GM19463 (cell line): ENCODE measurements around the gene DOCK4.
A peak's percentile ranks its signal among the peaks of the same experiment; 100 is the strongest.
"Not testable (repeated sequence)": the region's sequence is repeated elsewhere in the genome, so short reads cannot be mapped to it uniquely, and the experiment has no call there.

Experiments
- ATAC-seq: cut with Tn5 transposase; IDR thresholded peaks from one replicate; pipeline ENCODE4 v1.9.1; 2021; ENCODE audit warnings: mild to moderate bottlenecking, moderate library complexity; ENCODE audit not compliant: unreplicated experiment

The DOCK4 gene

DNA sequence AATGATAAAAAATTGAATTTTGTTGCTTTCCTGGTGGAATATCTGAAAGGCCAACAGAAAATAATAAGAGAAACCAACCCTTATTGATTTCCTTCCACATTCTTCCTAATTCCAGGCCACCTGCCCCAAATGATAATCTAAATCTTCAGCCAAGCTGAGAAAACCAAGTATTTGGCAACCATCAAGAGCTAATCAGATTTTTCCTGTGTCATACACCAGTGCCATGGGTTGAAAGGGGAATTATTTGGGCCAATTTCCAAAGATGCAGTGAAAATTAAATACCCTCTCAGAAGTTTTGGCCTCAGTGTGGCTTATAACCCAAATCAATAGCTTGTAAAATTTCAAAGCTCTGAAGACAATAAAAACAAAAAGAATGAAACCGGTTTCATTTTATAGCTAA is 70.4 kb downstream of the DOCK4 start:
- ATAC-seq: no peak

DNA sequence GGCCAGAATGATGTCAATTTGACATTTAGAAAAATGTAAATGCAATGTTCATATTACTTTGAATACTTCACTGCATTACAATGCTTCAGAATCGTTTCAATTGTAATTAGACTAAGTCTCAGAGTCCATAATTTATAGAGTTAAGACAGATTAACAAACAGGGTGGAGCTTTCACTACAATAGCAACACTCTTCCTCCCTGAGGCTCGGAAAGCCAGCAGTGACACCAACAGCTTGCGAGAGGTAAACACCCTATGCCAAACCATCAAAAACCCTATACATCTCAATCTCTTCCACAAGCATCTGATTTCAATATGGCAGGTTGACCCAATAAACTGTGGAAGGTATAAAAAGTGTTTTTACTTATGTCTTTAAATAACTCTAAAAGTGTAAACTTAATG is 72.2 kb downstream of the DOCK4 start:
- ATAC-seq: no peak

DNA sequence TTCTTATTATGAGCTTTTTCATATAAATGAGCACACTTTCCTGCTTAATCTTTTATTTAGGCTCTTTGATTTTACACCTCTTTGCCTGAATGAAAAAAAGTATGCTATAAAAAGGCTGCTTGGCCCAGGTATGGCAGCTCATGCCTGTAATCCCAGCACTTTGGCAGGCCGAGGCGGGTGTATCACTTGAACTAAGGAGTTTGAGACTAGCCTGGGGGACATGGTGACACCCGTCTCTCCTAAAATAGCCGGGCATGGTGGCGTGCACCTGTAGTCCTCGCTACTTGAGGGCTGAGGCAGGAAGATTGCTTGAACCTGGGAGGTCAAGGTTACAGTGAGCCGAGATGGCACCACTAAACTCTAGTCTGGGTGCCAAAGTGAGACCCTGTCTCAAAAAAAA is 72.9 kb downstream of the DOCK4 start:
- ATAC-seq: no peak

DNA sequence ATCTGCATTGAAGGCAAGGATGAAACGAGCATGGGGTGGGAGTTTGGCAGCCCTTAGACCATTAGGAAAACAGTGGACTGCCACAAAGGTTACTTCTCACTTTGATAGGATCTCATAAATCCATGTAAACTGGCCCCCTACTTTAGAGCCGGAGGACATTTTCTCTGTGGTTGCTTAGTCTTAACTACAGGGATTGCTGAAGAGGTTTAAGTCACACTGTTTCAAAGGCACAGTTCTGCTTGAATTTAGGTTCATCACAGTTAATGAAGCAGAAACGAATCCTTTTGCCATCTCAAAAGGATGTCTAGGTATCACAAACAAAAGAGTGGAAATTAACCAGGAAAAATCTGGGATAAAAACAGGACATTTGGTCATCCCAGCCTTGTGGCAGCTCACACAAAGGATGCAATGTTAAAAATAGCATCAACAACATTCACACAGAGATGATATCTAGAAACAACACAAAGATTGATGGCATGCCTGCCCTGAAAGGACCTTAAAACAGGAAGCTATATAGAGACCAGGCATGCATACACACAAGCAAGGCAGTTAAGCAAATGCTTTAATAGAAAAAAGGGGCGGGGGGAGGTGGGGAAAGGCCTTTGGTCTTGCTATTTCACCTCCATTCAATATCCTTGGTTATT is 74.0 kb downstream of the DOCK4 start:
- no peak for ATAC-seq

DNA sequence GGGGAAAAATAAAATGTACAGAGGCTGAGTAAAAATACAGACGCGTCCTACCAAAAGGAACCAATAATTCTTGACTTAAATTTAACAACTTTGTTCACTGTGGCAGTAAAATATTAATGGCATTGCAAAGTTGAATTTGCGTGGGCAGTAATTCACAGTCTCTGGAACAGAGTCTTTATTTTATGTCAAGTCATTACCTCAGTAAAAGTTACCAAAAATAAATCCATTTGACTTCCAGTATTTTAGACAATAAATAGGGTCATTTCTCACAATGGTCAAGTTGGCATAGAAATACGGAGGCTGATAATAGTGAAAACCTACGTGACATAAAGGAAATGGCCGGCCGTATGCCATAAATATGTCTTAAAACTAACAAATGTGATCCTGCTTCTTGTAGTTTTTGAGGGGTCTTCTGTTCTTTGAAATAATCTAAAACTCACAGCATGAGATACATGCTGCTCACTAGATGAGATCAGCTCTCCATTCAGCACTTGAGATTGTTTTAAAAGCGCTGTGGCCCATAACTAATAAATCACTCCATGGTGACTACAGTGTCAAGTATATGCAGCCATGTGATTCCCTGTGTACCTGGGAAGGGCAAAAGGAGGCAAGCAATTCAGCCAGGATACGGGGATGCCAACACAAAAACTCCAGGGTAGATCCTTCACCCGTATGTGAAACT is 75.3 kb downstream of the DOCK4 start:
- ATAC-seq: no peak

DNA sequence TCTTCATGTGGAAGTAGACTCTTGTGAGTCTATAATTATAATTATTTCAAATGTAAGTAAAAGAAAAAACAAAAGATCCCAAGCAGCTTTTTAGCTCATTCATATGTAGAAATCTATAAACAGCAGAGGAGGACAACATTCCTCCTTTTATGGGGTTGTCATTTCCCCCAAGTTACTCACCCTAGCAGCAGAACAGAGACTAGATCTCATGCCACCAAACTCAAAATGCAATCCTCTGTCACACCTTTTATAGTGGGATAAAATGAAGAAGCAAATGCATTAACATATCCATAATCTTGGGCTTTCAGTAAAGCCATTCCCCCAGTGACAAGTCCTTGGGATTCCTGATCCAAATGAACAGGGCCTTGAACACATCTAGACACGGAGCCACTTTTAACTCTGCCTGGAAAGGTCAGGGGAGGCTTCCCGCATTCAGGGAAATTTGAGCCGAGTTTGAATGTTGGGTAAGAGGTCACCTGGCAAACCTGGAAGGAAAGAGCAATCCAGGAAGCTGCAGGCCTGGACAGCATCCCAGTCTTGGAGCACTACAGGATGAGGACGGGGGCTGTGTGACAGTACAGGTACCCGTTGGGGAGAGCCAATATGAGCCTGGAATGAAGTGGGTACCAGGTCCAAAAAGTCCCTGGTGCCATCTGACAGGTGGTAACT is 76.4 kb downstream of the DOCK4 start:
- no peak for ATAC-seq

DNA sequence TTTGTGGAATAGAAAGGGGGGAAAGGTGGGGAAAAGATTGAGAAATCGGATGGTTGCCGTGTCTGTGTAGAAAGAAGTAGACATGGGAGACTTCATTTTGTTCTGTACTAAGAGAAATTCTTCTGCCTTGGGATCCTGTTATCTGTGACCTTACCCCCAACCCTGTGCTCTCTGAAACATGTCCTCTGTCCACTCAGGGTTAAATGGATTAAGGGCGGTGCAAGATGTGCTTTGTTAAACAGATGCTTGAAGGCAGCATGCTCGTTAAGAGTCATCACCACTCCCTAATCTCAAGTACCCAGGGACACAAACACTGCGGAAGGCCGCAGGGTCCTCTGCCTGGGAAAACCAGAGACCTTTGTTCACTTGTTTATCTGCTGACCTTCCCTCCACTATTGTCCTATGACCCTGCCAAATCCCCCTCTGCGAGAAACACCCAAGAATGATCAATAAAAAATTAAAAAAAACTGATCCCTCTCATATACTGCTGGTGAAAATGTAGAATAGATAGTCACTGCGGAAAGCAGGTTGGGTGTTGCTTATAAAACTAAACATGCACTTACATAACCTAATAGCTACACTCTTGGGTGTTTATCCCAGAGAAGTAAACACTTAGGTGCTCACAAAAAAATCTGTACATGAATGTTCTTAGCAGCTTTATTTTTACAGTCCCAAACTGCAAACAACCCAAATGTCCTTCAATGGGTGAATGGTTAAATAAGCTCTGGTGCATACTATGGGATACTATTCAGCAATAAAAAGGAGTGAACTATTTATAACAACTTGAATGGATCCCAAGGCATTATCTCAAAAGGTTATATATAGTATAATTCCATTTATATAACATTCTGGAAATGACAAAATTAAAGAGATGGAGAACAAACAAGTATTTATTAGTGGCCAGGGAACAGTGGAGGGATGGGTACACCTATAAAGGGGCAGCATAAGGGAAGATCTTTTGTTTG is 77.5 kb downstream of the DOCK4 start:
- ATAC-seq: not testable (repeated sequence)

DNA sequence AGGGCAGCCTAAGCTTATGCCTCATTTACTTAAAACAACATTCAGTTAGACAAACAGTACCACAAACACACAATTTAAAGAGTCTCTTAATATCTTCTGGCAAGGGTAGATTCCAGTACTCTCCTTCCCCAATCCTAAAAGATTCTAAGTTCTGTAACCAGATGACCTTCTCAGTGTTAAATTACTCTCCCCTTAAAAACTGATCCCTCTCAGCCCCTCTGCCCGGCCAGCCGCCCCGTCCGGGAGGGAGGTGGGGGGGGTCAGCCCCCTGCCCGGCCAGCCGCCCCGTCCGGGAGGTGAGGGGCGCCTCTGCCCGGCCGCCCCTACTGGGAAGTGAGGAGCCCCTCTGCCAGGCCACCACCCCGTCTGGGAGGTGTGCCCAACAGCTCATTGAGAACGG is 78.2 kb downstream of the DOCK4 start:
- ATAC-seq: not testable (repeated sequence)

DNA sequence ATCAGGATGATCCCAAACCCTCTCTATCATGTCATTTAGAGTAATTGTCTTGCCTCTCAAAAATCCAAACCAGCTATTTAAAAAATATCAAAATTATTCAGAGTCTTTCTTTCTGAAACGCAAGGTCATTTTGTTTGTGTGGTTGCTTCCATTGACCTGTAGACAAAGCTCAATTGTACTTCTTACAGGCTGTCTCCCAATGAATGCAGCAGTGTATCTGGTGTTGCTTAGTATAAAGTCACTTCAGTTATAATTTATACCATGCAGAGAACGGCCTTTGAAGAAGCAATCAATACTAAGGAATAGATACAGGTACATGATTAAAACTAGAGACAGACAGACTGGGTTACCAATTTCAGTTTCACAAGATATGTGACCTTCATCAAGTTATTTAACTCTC is 80.9 kb downstream of the DOCK4 start:
- no peak for ATAC-seq

DNA sequence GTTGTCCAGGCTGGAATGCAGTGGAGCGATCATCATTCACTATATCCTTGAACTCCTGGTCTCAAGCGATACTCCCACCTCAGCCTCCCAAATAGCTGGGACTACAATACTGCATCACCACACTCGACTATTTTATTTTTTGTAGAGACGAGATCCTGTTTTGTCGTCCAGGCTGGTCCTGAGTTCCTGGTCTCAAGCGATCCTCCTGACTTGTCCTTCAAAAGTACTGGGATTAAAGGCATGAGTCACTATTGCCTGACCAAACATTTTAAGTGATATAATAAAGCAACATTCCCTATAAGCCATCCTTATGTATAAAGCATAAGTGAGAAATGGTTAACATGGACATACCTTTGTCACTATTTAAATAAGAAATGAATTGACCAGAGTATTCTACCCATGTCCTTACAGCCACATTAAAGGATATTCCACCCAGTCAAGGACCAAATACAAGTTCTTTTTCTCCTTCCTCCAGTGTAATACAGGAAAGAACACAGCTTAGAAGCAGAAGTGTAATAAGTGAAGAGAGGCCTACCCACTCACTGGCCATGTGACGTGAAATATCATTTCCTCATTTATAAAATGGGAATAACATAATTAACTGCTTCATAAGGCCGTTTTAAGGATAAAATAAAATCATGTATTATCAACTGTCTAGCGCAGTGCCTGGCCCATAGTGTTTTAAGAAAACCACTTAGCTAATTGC is 82.0 kb downstream of the DOCK4 start:
- ATAC-seq: no peak

DNA sequence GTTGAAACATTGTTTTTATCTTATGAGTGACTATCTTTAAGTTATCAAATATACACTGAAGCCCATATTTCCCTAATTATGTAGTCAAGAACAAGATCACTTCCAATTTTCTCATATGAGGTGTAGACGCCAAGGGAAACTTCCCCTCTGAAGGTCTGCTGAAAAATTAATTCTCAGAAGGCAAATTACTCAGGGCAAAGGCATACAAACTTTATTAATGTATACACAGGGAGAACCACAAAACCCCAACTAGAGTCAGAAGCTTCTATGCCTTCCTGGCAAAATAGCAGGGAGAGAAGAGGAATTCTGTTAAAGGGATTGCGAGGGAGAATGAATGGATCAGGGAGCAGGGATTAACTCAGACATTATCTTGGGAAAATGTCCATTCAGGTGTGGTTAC is 83.4 kb downstream of the DOCK4 start:
- no peak for ATAC-seq

DNA sequence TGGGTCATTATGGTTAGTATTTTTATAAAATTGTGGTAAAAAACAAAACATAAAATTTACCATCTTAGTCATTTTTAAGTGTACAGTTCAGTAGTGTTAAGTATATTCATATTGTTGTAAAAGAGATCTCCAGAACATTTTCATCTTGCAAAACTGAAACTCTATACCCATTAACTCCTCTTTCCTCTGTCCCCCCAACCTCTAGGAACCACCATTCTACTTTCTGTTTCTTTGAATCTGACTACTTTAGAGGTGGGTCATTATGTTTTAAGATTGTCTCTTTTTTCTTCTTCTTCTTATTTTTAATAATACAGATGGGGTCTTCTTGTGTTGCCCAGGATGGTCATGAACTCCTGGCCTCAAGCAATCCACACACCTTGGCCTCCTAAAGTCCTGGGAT is 84.1 kb downstream of the DOCK4 start:
- ATAC-seq: no peak

DNA sequence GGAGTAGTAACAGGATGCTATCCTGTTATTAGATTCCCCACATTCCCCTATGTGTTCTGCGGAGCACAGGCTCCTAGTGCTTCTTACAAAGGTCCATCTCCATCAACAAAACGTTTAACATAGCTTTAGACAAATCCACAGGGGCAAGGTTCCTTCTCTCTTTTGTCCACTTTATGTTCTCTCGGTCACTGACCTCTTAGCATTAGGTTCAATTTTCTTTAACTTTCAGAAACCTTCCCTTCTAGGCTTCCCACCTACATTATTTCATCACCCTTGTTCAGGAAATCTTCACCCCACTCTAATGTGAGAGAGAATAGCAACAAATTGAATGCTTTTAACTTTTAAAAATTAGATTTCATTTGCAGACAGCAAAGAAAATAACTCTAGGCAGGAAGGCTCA is 84.9 kb downstream of the DOCK4 start:
- ATAC-seq: no peak

DNA sequence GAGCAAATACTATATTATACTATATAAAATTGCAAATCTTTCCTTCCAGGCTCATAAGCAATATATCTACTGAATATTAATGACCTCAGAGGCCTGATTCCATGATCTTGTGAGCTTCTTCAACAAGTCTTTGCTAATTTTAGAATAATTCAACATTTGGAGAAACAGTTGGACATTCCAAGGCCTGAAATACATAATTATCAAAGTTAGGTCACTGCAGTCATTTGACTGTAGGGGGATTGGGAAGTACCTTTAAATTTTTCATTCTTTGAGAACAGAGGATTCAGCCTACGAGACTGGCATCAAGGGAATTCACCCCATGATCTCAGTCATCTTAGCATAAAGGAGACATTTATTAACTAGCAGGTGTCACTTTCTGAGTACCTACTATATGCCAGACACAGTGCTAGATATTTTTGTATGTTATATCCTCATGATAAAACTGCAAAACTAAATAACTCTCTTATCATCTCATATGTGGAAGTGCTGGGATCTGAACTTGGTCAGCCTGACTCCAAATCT is 85.4 kb downstream of the DOCK4 start:
- ATAC-seq: peak; percentile 96

DNA sequence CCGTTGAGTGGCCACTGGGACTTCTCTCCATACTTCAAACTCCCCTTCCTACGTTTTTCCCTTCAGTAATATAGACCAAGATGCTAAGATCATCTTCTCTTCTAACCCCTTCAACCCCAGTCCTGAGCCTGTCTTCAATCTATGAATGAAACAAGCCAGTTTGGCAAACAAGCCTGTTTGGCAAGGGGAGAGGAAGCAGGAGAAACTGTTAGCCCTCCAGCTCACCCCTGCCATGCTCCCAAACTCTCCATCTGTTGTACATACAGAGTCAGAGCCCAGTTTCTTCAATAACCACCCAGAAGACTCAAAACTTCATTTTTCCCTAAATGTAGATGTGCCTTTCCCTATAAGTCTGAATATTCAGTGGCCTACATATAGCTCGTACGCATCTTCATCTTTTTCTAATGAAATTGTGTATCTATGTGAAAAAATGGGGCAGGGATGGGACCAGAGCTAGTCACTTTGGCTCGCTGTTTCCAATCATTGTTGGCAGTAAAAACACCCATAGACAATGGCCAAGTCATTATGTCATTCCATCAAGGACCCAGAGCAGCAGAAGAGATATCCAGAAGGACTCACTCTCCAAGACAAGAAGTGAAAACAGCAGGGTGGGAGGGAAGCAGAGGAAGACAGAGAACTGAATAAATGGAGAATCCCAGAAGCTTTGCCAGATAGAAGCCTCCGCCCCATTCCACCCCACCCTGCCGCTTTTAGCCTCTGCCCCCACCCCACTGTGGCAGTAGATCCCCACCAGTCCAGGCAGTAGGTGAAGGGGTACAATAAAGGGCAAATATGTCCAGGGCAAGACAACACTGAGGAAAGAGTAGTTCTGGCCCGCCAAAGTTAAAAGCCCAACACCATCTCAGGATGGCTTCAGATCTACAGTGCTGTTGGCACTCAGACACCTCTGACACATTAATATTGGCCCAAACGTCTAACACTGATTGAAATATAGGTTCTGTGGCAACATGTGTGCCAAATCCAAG is 87.3 kb downstream of the DOCK4 start:
- ATAC-seq: no peak

DNA sequence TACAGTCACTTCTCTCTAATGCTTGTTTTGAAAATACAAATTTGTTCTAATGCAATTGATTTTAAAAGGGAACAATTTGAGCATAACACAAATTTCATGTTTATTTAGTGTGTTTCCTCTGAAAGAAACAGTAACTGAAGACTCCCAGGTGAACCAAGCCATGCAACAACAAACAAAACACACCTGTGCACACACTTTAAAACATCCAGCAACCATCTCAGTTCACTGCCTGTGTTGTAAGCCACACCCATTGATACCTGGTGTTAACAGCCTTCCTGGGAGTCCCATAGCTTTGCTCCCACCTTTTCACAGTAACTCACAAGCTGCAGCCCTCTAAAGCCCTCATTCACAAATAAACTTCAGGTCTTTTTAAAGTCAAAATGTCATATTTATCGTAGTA is 89.3 kb downstream of the DOCK4 start:
- ATAC-seq: no peak

DNA sequence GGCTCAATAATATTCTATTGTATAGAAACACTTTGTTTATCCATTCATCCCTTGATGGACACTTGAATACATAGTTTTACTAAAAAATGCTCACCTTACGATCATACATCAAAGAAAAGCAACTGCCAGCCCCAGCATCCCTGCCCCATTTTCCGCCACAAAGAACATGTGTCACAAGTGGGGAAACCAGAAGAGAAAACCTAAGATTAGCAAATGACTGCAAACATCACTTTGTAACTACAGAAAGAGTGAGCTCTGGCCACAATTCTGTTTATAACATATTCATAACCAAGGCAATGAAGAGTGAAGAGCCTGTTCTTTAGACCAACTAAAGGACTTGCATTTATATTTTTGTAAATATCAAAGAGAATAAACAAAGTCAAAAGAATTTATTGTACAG is 89.8 kb downstream of the DOCK4 start:
- ATAC-seq: no peak

DNA sequence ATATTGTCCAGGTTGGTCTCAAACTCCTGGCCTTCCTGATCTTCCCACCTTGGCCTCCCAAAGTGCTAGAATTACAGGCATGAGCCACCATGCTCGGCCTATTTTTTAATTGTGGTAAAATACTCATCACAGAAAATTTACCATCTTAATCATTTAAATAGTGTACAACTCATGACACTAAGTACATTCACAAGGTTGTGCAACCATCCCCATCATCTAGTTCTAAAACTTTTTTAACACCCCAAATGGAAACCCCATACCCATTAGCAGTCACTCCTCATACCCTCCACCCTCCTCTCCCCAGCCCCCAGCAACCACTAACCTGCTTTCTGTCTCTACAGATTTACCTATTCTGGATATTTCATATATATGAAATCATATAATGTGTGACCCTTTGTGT is 90.3 kb downstream of the DOCK4 start:
- no peak for ATAC-seq

DNA sequence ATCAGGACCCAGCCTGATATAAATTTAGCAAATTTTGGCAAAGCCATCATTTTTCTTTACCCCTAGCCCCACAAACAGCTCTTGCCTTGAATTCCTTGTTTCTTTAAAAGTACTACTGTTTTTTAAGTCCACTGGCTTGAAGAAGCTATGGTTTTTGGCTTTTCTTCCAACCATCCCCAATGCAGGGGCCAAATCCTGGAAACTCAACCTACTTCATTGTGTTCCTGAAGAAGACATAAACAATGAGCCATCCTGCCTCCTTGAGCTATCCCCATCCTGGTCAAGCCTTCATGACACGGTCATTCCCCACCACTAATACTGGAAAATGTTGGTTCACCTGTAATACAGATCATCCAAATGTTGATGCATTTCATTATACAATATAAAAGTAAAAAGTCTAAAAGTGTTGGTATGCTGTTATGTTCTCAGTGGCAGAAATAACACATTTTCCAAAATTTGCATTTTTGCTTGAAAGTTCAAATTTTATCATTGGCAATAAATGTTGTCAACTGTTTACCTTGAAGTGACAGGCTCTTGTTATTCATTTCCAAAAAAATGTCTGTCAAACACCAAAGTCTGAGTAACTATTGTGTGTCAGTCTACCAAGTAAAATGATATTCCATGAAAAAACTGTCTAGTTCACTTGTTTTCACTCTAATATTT is 92.2 kb downstream of the DOCK4 start:
- ATAC-seq: no peak
